Fibroblast of lung (primary cell): ENCODE measurements around the gene CD59.

Experiments
- EZH2 ChIP-seq: IDR thresholded peaks from 2 replicates; pipeline ENCODE4 v1.5.1; 2012; ENCODE audit warnings: low read length, control low read depth, mild to moderate bottlenecking; ENCODE audit errors: missing control alignments
- TF ChIP-seq, protein P1 (sequence below), 2 donors: IDR thresholded peaks in 1 of 2; conservative IDR thresholded peaks in 1 of 2; 1 replicate in 1 of 2; 2 replicates in 1 of 2; pipeline ENCODE4 v1.5.1; 2011 to 2012; ENCODE audit warnings: low read length in 2 of 2, control low read depth in 1 of 2, inconsistent platforms in 1 of 2, low read depth in 1 of 2, mild to moderate bottlenecking in 1 of 2

GRCh38 chr11:33772870-33773269 is 36.6 kb upstream of the CD59 start:
- TF ChIP-seq, protein P1, sequence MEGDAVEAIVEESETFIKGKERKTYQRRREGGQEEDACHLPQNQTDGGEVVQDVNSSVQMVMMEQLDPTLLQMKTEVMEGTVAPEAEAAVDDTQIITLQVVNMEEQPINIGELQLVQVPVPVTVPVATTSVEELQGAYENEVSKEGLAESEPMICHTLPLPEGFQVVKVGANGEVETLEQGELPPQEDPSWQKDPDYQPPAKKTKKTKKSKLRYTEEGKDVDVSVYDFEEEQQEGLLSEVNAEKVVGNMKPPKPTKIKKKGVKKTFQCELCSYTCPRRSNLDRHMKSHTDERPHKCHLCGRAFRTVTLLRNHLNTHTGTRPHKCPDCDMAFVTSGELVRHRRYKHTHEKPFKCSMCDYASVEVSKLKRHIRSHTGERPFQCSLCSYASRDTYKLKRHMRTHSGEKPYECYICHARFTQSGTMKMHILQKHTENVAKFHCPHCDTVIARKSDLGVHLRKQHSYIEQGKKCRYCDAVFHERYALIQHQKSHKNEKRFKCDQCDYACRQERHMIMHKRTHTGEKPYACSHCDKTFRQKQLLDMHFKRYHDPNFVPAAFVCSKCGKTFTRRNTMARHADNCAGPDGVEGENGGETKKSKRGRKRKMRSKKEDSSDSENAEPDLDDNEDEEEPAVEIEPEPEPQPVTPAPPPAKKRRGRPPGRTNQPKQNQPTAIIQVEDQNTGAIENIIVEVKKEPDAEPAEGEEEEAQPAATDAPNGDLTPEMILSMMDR (conservative IDR thresholded peaks at IDR 0.05 in 1 of 2, IDR thresholded peaks at IDR 0.05 in 1 of 2; ENCODE audit: low read depth in 1 of 2, low read length in 2 of 2), result no peak
- no peak for TF ChIP-seq EZH2
